GM10266 (cell line): ENCODE measurements around the gene SACS.
"Not testable (repeated sequence)": the region's sequence is repeated elsewhere in the genome, so short reads cannot be mapped to it uniquely, and the experiment has no call there.

ENCODE experiments used
- DNase-seq: peaks from one replicate; pipeline ENCODE4 v3.0.0; 2012; ENCODE audit errors: extremely low spot score
- TF ChIP-seq, protein P1 (sequence below): IDR thresholded peaks from 2 replicates; pipeline ENCODE4 v1.5.1; 2012; ENCODE audit warnings: mild to moderate bottlenecking, low read depth; ENCODE audit not compliant: control insufficient read depth, insufficient read depth; ENCODE audit errors: missing control alignments

Gene SACS

GRCh38 chr13:23443110-23443509 lies 9.6 kb upstream of the SACS start:
- TF ChIP-seq, protein P1, sequence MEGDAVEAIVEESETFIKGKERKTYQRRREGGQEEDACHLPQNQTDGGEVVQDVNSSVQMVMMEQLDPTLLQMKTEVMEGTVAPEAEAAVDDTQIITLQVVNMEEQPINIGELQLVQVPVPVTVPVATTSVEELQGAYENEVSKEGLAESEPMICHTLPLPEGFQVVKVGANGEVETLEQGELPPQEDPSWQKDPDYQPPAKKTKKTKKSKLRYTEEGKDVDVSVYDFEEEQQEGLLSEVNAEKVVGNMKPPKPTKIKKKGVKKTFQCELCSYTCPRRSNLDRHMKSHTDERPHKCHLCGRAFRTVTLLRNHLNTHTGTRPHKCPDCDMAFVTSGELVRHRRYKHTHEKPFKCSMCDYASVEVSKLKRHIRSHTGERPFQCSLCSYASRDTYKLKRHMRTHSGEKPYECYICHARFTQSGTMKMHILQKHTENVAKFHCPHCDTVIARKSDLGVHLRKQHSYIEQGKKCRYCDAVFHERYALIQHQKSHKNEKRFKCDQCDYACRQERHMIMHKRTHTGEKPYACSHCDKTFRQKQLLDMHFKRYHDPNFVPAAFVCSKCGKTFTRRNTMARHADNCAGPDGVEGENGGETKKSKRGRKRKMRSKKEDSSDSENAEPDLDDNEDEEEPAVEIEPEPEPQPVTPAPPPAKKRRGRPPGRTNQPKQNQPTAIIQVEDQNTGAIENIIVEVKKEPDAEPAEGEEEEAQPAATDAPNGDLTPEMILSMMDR, result no peak
- no peak for DNase-seq

- TF ChIP-seq, protein P1, result no peak
- no peak for DNase-seq
Measured at GRCh38 chr13:23440821-23441618, 7.5 kb upstream of the SACS start.

DNA sequence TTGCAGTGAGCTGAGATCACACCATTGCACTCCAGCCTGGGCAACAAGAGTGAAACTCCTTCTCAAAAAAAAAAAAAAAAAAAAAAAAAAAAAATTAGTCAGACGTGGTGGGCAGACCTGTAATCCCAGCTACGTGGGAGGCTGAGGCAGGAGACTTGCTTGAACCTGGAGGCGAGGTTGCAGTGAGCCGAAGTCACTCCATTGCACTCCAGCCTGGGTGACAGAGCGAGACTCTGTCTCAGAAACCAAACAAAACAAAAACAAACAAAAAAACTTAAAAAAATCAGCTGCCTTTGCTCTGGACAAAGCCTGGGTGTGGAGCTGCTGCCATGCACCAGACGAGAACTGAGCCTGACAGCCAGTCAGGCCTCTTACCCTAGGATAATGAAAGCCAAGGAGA lies 6.8 kb upstream of the SACS start:
- DNase-seq, result not testable (repeated sequence)

- TF ChIP-seq, protein P1, result no peak
- DNase-seq, result no peak
Measured at GRCh38 chr13:23437916-23438315, 4.4 kb upstream of the SACS start.

DNA sequence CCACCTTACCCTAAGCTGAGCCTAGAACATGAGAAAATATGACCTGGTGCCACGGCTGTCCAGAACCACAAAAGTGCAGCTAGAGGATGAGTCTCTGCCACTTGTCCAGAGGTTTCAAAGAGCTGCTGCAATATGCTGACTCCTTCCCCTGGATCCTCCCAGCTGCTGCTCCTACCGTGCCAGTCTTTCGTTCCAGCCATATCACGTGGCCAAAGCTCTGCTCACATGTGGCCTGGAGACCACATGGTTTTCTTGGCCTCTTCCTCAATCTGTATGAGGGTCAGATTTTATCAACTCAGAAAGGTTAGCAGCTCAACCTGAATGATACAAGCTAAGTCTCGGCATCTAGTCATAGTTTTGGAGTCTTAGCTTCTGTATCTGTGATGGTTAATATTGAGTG lies 3.2 kb upstream of the SACS start:
- DNase-seq, result no peak
- TF ChIP-seq, protein P1, result no peak

GRCh38 chr13:23434491-23434890 lies 989 bp upstream of the SACS start:
- no peak for DNase-seq

DNA sequence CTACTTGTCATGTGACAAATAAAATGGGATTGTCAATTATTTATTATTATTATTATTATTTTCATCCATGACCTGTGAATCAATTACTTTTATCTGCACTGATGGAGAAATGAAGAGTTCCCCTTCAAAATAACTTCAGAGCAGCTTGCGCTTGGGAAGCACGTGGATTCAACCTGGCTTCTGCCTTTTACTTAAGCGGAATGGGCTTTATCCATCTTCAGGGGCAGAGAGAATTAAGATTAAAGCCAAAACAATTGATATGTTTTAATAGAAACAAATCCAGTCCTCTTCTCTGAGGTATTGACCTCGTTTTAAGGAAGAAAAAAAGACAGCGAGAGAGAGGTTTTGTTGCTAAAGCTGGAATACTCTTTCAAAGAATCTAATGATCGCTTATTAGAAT lies 876 bp downstream of the SACS start:
- no peak for DNase-seq
- TF ChIP-seq, protein P1, result no peak

More at GRCh38 chr13:23434491-23434890, 989 bp upstream of the SACS start:
- TF ChIP-seq, protein P1, result no peak

GRCh38 chr13:23430664-23431063 lies 2.8 kb downstream of the SACS start:
- TF ChIP-seq, protein P1, result no peak
- no peak for DNase-seq
